ENCODE results near the gene ADAM19.
"Not testable (repeated sequence)": the region's sequence is repeated elsewhere in the genome, so short reads cannot be mapped to it uniquely, and the experiment has no call there.

The ADAM19 gene

DNA sequence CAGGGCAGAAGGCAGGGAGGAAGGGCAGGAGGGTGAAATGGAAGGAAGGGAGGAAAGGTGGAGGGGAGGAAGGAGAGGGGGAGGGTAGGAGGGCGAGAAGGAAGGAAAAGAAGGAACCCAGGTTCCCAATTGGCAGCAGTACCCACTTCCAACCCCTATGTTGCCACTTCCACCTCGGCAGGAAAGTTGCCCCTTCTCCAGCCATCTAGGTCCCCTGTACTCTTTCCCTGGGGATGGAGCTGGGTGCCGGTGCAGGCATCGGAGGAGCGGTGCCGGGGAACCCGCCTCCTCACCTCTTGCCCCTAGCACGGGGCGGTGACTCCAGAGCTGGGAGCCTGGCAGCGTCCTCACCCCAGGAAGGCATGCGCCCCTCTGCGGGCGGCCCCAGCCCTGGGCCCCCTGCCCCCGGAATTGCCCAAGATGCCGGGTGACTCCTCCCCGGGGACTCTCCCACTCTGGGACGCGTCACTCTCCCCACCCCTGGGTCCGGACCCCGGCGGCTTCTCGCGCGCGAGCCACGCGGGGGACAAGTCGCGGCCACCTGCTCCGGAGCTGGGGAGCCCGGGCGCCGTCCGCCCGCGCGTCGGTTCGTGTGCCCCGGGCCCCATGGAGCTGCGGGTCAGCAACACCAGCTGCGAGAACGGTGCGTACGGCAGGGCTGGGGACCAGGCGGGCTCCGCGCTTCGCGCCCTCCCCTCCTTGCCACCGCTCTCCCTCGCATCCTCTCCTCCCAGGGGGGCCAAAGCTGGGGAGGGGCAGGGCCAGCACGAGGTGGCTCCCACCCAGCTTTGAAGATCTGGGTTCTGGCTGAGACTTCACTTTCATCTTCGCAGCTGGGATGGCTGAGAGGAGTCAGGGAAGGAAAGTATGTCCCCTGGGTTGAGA is 115.6 kb downstream of the ADAM19 start, which contains the start of gene NIPAL4:
Gene NIPAL4 (plus strand): TSS at position 499 of the 885 bp plus-strand sequence. CDS start 108 bp downstream, at position 607.
- peak; percentile 48 for DNase-seq

DNA sequence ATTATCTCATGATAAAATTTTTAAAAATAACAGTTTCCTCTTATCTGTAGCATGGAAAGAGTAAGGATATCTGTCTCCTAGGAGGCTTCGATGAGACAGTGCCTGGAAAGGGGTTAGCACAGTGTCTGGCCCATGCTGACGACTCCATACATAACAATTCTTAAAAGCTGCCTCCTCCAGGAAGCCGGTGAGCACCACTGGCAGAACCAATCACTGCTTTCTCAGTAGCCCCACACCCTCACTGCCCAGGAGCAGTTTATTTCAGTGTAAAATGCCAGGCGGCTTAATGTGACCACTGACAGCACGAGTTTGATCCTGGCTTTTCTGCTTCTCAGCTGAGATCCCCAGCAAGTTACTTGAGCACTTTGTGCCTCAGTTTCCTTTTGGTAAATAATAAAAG is 116.7 kb downstream of the ADAM19 start:
- no peak for DNase-seq

DNA sequence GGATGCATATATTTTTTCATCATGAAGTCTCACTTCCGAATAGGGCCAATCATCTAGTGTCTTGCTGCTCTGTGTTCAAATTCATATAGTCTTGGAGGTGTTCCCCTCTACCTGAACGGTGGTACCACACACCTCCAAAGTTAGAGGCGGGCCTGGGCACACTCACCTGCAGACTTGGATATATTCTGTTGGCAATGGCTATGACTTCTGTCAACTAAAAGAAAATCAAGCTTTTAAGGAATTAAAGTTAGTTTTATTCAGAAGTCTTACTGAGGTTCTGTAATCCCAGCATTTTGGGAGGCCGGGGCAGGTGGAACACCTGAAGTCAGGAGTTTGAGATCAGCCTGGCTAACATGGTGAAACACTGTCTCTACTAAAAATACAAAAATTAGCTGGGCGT is 118.2 kb downstream of the ADAM19 start:
- DNase-seq, result no peak

- DNase-seq, result no peak
Observed at GRCh38 chr5:157456301-157456700, 119.3 kb downstream of the ADAM19 start.

DNA sequence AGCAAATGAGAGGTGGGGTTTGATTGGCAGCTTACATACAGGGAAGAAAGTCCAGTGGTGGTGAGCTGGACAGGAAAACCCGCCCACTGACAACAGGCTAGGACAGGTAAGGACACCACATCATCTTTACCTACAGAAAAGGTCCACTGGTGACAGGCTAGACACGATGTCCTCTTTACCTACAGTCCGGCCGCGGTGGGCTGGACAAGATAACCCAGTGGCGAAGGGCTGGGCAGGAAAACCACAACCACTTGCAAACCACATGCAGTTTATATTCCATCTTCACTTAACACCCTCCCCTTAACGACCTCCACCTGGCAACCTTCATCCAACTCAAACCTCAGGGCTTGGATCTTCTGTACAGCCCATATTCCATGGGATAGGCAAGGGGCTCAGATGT is 120.5 kb downstream of the ADAM19 start:
- no peak for DNase-seq

- DNase-seq, result no peak
Observed at GRCh38 chr5:157454273-157454672, 121.3 kb downstream of the ADAM19 start.

DNA sequence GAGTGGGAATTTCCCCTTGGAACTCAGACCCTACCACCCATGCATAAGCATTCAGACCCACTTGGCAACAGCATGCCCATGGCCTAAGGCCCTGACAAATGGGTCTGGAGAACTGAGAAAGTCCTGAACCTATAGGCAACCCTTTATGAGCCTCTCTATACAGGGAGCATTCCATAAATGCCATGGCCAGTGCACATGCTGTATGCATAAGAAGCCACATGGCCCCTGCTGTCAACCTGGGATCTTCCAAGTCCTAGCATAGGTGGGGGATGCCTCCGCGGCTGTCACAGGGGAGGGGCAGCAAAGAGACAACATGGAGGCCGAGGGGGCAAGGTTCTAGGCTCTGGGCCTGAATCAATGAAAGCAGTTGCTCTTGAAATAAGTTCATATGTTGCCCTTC is 123.8 kb downstream of the ADAM19 start:
- no peak for DNase-seq

GRCh38 chr5:157450024-157450423 is 125.6 kb downstream of the ADAM19 start:
- no peak for DNase-seq

- DNase-seq, result no peak
Observed at GRCh38 chr5:157449011-157449723, 126.4 kb downstream of the ADAM19 start.

GRCh38 chr5:157447201-157447637 is 128.4 kb downstream of the ADAM19 start:
- no peak for DNase-seq

GRCh38 chr5:157446412-157446935 is 129.1 kb downstream of the ADAM19 start:
- DNase-seq, result no peak

GRCh38 chr5:157445745-157446411 is 129.7 kb downstream of the ADAM19 start:
- no peak for DNase-seq

GRCh38 chr5:157444224-157444623 is 131.4 kb downstream of the ADAM19 start:
- no peak for DNase-seq

GRCh38 chr5:157443041-157443549 is 132.5 kb downstream of the ADAM19 start:
- no peak for DNase-seq

DNA sequence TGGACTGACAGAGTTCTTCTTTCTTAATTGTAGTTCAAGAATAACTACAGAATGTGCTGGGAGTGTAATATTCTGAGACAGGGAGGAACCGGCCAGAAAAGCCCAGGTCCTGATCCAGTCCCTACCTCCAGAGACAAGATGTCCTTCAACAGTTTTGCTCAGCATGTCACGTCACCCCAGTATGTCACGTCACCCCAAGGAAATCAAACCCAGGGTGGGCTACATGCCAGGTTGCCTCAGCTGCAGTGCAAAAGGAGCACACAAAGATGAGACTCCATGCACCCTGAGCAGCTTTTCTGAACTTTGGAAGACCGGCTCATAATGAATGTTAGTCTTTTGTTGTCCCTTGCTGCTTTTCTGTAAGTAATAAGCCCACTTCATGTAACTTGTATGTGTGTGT is 141.5 kb downstream of the ADAM19 start:
- no peak for DNase-seq

GRCh38 chr5:157431544-157432200 is 143.9 kb downstream of the ADAM19 start:
- DNase-seq, result peak; percentile 70

DNA sequence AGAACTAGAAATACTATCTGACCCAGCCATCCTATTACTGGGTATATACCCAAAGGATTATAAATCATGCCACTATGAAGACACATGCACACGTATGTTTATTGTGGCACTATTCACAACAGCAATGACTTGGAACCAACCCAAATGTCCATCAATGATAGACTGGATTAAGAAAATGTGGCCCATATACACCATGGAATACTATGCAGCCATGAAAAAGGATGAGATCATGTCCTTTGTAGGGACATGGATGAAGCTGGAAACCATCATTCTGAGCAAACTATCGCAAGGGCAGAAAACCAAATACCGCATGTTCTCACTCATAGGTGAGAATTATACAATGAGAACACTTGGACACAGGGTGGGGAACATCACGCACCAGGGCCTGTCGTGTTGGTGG is 145.7 kb downstream of the ADAM19 start:
- not testable (repeated sequence) for DNase-seq

Measured in CD4-positive, alpha-beta T cell treated with Interleukin-10 for 1 hour (primary cell).